ENCODE results near the gene ZDHHC22. TPM values are rescaled to one million over a fixed set of nuclear protein-coding genes. Genes with fewer than 3 reads are reported as not detected.

Gene ZDHHC22
- total RNA-seq, 6 donors from 2014 or later, result 0.06 TPM; not detected in 5

DNA sequence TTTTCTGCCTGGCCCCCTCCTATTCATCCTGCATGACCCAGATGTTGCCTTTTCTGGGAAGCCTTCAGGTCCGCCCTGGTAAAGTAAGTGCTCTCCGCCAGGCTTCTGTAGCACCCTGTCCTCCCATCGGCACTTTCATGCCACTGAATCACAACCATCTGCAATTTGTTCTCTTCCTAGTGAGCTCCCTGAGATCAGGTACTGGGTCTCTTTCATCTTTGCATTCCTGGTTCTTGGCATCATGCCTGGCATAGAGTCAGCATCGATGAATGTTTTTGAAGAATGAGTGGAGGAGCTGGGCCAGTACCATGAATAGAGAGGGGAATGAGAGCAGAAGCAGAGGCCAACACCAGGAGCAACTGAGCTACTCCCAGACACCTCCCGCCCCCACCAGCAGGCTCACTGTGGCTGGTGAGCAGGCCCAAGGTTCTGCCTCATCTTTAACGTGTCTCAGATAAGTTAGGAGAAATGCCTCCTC, 13.1 kb downstream of the ZDHHC22 start:
- peaks cover 0 to 6% (median 2%) of the 10 kb centered on the region in 4 donors for H3K27me3 ChIP-seq
- H3K4me1 ChIP-seq, result peaks cover 16 to 22% (median 18%) of the 10 kb centered on the region in 4 donors
- H3K36me3 ChIP-seq, result no peaks in the 10 kb centered on the region
- ATAC-seq (ENCODE audit: low FRiP score in 2 of 2) (no peak), DNase-seq (no peak)
- WGBS, 2 donors, result 62 to 73% methylated on average over 6 of the region's 6 CpGs
- TF ChIP-seq EP300 (IDR thresholded peaks at IDR 0.05) (no peak), POLR2A (IDR thresholded peaks at IDR 0.05) (no peak)
- H3K9me3 ChIP-seq, result no peaks in the 10 kb centered on the region
- no peak overlapping the region for H3K27ac ChIP-seq
- H3K4me3 ChIP-seq, result no peak overlapping the region

DNA sequence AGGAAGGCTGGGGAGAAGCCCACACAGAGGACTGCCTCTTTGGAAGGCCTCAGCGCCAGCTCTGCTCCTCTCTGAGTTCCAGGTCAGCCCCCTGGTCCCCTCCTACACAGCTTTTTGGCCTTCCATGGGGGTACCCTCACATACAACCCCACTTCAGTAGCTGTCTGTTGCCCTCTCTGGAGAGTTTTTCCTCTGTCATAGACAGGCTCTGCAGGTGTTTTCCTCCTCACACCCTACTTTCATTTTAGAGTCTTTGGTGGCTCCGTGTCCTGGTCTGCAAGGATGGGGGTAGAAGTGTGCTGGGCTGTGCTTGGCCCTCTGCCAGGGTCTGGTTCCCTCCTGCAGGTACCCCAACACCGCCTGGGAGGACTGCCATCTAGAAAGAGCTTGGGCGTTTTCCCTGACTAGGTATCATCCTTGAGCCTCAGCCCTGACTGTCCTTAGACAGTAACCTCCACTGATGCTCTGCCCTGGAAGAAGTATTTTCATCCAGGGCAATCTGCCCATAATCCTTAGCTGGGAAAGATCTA, 15.1 kb downstream of the ZDHHC22 start:
- WGBS, 2 donors, result 79 to 93% methylated on average over 3 to 4 of the region's 4 CpGs

DNA sequence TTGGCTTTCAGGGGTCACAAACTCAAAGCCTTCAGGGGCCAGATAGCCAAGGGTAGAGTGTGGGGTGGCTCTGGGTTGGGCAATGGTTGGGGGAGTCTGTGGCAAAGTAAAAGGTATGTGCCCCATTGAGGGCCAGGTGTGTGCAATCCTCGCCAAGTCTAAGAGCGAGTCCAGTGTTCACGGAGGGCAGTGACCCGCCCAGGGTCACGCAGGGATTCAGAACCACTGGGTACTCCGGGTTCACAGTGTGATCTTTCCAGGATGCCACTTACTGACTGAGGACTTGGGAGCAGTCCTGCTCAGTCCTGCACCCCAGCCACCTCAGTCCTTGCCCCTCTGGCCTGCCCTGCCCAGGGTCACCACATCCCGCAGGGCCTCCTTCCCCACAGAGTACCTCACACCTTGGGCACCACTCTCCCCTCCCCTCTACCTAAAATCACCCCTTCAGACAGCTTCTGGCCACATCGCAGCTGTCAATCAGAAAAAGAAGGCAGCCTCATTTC, 15.7 kb downstream of the ZDHHC22 start:
- TF ChIP-seq, protein P1, sequence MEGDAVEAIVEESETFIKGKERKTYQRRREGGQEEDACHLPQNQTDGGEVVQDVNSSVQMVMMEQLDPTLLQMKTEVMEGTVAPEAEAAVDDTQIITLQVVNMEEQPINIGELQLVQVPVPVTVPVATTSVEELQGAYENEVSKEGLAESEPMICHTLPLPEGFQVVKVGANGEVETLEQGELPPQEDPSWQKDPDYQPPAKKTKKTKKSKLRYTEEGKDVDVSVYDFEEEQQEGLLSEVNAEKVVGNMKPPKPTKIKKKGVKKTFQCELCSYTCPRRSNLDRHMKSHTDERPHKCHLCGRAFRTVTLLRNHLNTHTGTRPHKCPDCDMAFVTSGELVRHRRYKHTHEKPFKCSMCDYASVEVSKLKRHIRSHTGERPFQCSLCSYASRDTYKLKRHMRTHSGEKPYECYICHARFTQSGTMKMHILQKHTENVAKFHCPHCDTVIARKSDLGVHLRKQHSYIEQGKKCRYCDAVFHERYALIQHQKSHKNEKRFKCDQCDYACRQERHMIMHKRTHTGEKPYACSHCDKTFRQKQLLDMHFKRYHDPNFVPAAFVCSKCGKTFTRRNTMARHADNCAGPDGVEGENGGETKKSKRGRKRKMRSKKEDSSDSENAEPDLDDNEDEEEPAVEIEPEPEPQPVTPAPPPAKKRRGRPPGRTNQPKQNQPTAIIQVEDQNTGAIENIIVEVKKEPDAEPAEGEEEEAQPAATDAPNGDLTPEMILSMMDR (IDR thresholded peaks at IDR 0.05), result no peak
- no peak for TF ChIP-seq POLR2A (IDR thresholded peaks at IDR 0.05)
- TF ChIP-seq EP300 (IDR thresholded peaks at IDR 0.05), result no peak
- TF ChIP-seq POLR2AphosphoS5 (IDR thresholded peaks at IDR 0.05), result no peak
- peaks cover 0 to 6% (median 2%) of the 10 kb centered on the region in 4 donors for H3K27me3 ChIP-seq
- H3K9me3 ChIP-seq, result no peaks in the 10 kb centered on the region
- ATAC-seq (ENCODE audit: low FRiP score in 2 of 2), result no peak
- no peak overlapping the region for H3K4me3 ChIP-seq
- peaks cover 0 to 7% (median 0%) of the 10 kb centered on the region in 4 donors for H3K36me3 ChIP-seq
- H3K27ac ChIP-seq, result no peak overlapping the region
- 90 to 93% methylated on average over 5 to 8 of the region's 8 CpGs for WGBS, 2 donors
- H3K4me1 ChIP-seq, result peaks cover 18 to 39% (median 31%) of the 10 kb centered on the region in 4 donors
- DNase-seq, result no peak

More for the DNA sequence above, 15.1 kb downstream of the ZDHHC22 start:
- Histone ChIP-seq H3K36me3 (peaks cover 0 to 1% (median 0%) of the 10 kb centered on the region in 4 donors), H3K4me1 (peaks cover 18 to 32% (median 25%) of the 10 kb centered on the region in 4 donors), H3K27ac (no peak overlapping the region), H3K9me3 (no peaks in the 10 kb centered on the region), H3K27me3 (peaks cover 0 to 6% (median 2%) of the 10 kb centered on the region in 4 donors), H3K4me3 (no peak overlapping the region)
- DNase-seq (no peak), ATAC-seq (ENCODE audit: low FRiP score in 2 of 2) (no peak)
- TF ChIP-seq POLR2A (IDR thresholded peaks at IDR 0.05) (no peak), EP300 (IDR thresholded peaks at IDR 0.05) (no peak), POLR2AphosphoS5 (IDR thresholded peaks at IDR 0.05) (no peak)
- TF ChIP-seq, protein P1 (IDR thresholded peaks at IDR 0.05), result no peak

DNA sequence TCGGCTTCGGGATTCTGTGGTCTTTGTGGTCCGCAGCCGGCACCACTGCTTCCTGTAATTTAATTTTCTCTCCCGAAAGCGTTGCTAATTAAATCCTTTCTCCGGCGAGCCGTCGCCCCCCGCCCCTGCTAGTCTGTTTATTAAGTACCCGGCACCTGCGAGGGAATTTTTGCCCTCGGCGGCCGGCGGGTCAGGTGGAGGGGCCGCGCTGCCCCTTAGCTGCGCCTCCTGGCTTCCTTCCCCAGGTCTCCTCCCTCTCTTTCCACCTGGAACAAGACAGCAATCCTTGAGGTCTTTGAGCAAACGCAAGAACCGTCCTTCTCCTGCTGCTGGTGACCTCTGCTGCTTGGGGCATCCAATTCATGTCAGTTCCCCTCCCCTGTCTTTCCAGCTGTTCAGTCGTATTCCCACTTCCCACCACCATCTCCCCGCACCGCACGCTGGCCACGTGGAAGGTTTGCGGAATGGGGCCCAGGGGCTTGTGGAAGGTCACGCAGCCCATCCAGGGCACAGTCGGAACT, 16.2 kb downstream of the ZDHHC22 start:
- H3K9me3 ChIP-seq, result no peaks in the 10 kb centered on the region
- no peak for DNase-seq
- TF ChIP-seq POLR2AphosphoS5 (IDR thresholded peaks at IDR 0.05) (no peak), EP300 (IDR thresholded peaks at IDR 0.05) (no peak), POLR2A (IDR thresholded peaks at IDR 0.05) (no peak)
- TF ChIP-seq, protein P1 (IDR thresholded peaks at IDR 0.05), result no peak
- WGBS, 2 donors, result 14 to 25% methylated on average over 30 of the region's 30 CpGs
- H3K27ac ChIP-seq, result no peak overlapping the region
- peak overlapping the region in 3 of 4 donors; percentile 44 to 58 (median 56) for H3K4me3 ChIP-seq
- ATAC-seq (ENCODE audit: low FRiP score in 2 of 2), result no peak
- H3K4me1 ChIP-seq, result peaks cover 18 to 42% (median 35%) of the 10 kb centered on the region in 4 donors
- peaks cover 0 to 6% (median 2%) of the 10 kb centered on the region in 4 donors for H3K27me3 ChIP-seq
- peaks cover 0 to 7% (median 0%) of the 10 kb centered on the region in 4 donors for H3K36me3 ChIP-seq
